Effector memory CD8-positive, alpha-beta T cell (primary cell): ENCODE measurements around the gene PTPN1.
"Not testable (repeated sequence)": the region's sequence is repeated elsewhere in the genome, so short reads cannot be mapped to it uniquely, and the experiment has no call there.

Source experiments
- ATAC-seq: fragments of 150-1000 bp; cut with Tn5 transposase; replicated peaks from 2 replicates; pipeline ENCODE4 v1.10.0; 2021; ENCODE audit warnings: mild to moderate bottlenecking, moderate library complexity
- DNase-seq, 3 experiments: peaks; one replicate each; pipeline ENCODE4 v3.0.0; 2021
- H3K27ac Mint-ChIP-seq, 2 donors: one replicate each; pipeline ENCODE4 v1.8.0; 2022; ENCODE audit warnings: mild to moderate bottlenecking in 2 of 2, mixed read lengths in 2 of 2, moderate library complexity in 2 of 2
- H3K27me3 Mint-ChIP-seq, 2 donors: one replicate each; pipeline ENCODE4 v1.8.0; 2022; ENCODE audit warnings: mixed read lengths in 2 of 2
- H3K36me3 Mint-ChIP-seq: one replicate; pipeline ENCODE4 v1.8.0; 2022; ENCODE audit warnings: mild to moderate bottlenecking, moderate library complexity, mixed read lengths; ENCODE audit not compliant: insufficient read depth
- H3K4me1 Mint-ChIP-seq, 2 donors: one replicate each; pipeline ENCODE4 v1.8.0; 2022; ENCODE audit warnings: low read depth in 2 of 2, mixed read lengths in 2 of 2
- H3K4me3 Mint-ChIP-seq, 2 donors: one replicate each; pipeline ENCODE4 v1.8.0; 2022; ENCODE audit warnings: mild to moderate bottlenecking in 2 of 2, mixed read lengths in 2 of 2, moderate library complexity in 2 of 2
- H3K9me3 Mint-ChIP-seq, 2 donors: one replicate each; pipeline ENCODE4 v1.8.0; 2022; ENCODE audit warnings: mixed read lengths in 2 of 2

The PTPN1 gene

GRCh38 chr20:50608750-50609104 lies 98.5 kb downstream of the PTPN1 start:
- DNase-seq (no peak), ATAC-seq (no peak)
- Mint-ChIP-seq H3K36me3 (no peaks in the 10 kb centered on the region), H3K27ac (no peak overlapping the region), H3K4me3 (no peak overlapping the region), H3K4me1 (no peaks in the 10 kb centered on the region), H3K9me3 (no peaks in the 10 kb centered on the region), H3K27me3 (peaks cover 20 to 41% of the 10 kb centered on the region in 2 donors)

GRCh38 chr20:50609438-50609989 lies 99.3 kb downstream of the PTPN1 start:
- DNase-seq: no peak
- H3K36me3 Mint-ChIP-seq: no peaks in the 10 kb centered on the region
- no peak overlapping the region for H3K27ac Mint-ChIP-seq

GRCh38 chr20:50610212-50610718 lies 100.1 kb downstream of the PTPN1 start:
- no peak for ATAC-seq
- Mint-ChIP-seq H3K27ac (peak overlapping the region in 1 of 2 donors; percentile 15), H3K4me3 (no peak overlapping the region), H3K27me3 (peaks cover 20 to 33% of the 10 kb centered on the region in 2 donors), H3K36me3 (no peaks in the 10 kb centered on the region), H3K4me1 (no peaks in the 10 kb centered on the region), H3K9me3 (no peaks in the 10 kb centered on the region)
- no peak for DNase-seq

More at GRCh38 chr20:50609438-50609989, 99.3 kb downstream of the PTPN1 start:
- H3K27me3 Mint-ChIP-seq: peaks cover 20 to 33% of the 10 kb centered on the region in 2 donors
- H3K4me3 Mint-ChIP-seq: no peak overlapping the region
- ATAC-seq: no peak
- no peaks in the 10 kb centered on the region for H3K4me1 Mint-ChIP-seq
- H3K9me3 Mint-ChIP-seq: no peaks in the 10 kb centered on the region

- Mint-ChIP-seq H3K36me3 (no peaks in the 10 kb centered on the region), H3K4me1 (no peaks in the 10 kb centered on the region), H3K9me3 (no peaks in the 10 kb centered on the region), H3K27ac (no peak overlapping the region), H3K27me3 (peaks cover 16 to 27% of the 10 kb centered on the region in 2 donors), H3K4me3 (no peak overlapping the region)
- ATAC-seq (no peak), DNase-seq (no peak)
Observed at GRCh38 chr20:50611128-50611810, 101.1 kb downstream of the PTPN1 start.

GRCh38 chr20:50613438-50614169 lies 103.4 kb downstream of the PTPN1 start:
- no peaks in the 10 kb centered on the region for H3K36me3 Mint-ChIP-seq
- H3K4me1 Mint-ChIP-seq: no peaks in the 10 kb centered on the region
- no peak overlapping the region for H3K27ac Mint-ChIP-seq
- peaks cover 0 to 7% of the 10 kb centered on the region in 2 donors for H3K27me3 Mint-ChIP-seq
- no peaks in the 10 kb centered on the region for H3K9me3 Mint-ChIP-seq
- ATAC-seq (no peak), DNase-seq (no peak)
- no peak overlapping the region for H3K4me3 Mint-ChIP-seq

- H3K36me3 Mint-ChIP-seq: no peaks in the 10 kb centered on the region
- H3K27me3 Mint-ChIP-seq: peaks cover 0 to 3% of the 10 kb centered on the region in 2 donors
- no peak overlapping the region for H3K4me3 Mint-ChIP-seq
- H3K4me1 Mint-ChIP-seq: no peaks in the 10 kb centered on the region
- no peaks in the 10 kb centered on the region for H3K9me3 Mint-ChIP-seq
- no peak overlapping the region for H3K27ac Mint-ChIP-seq
- ATAC-seq (no peak), DNase-seq (no peak)
Observed at GRCh38 chr20:50615407-50615806, 105.2 kb downstream of the PTPN1 start.

- ATAC-seq: no peak
- H3K27ac Mint-ChIP-seq: no peak overlapping the region
- H3K36me3 Mint-ChIP-seq: no peaks in the 10 kb centered on the region
- DNase-seq: no peak
- no peaks in the 10 kb centered on the region for H3K4me1 Mint-ChIP-seq
- no peak overlapping the region for H3K4me3 Mint-ChIP-seq
- H3K27me3 Mint-ChIP-seq: no peaks in the 10 kb centered on the region
- H3K9me3 Mint-ChIP-seq: peaks cover 0 to 5% of the 10 kb centered on the region in 2 donors
Observed at GRCh38 chr20:50617022-50617421, 106.8 kb downstream of the PTPN1 start.

- no peaks in the 10 kb centered on the region for H3K36me3 Mint-ChIP-seq
- H3K4me1 Mint-ChIP-seq: no peaks in the 10 kb centered on the region
- ATAC-seq (no peak), DNase-seq (no peak)
- no peak overlapping the region for H3K27ac Mint-ChIP-seq
- H3K27me3 Mint-ChIP-seq: peaks cover 0 to 7% of the 10 kb centered on the region in 2 donors
- no peak overlapping the region for H3K4me3 Mint-ChIP-seq
- H3K9me3 Mint-ChIP-seq: peaks cover 0 to 5% of the 10 kb centered on the region in 2 donors
Observed at GRCh38 chr20:50618537-50618936, 108.4 kb downstream of the PTPN1 start.

GRCh38 chr20:50620459-50620858 lies 110.3 kb downstream of the PTPN1 start:
- not testable (repeated sequence) for H3K36me3 Mint-ChIP-seq, ATAC-seq, H3K4me3 Mint-ChIP-seq

GRCh38 chr20:50621068-50621665 lies 111.0 kb downstream of the PTPN1 start:
- Mint-ChIP-seq H3K4me3 (no peak overlapping the region), H3K9me3 (peaks cover 0 to 5% of the 10 kb centered on the region in 2 donors), H3K4me1 (no peaks in the 10 kb centered on the region), H3K36me3 (no peaks in the 10 kb centered on the region), H3K27me3 (peaks cover 6 to 22% of the 10 kb centered on the region in 2 donors), H3K27ac (no peak overlapping the region)
- ATAC-seq (no peak), DNase-seq (no peak)

More at GRCh38 chr20:50620459-50620858, 110.3 kb downstream of the PTPN1 start:
- not testable (repeated sequence) for H3K9me3 Mint-ChIP-seq, DNase-seq, H3K4me1 Mint-ChIP-seq, H3K27ac Mint-ChIP-seq
- H3K27me3 Mint-ChIP-seq: peaks cover 3 to 15% of the 10 kb centered on the region in 2 donors

- Mint-ChIP-seq H3K4me1 (no peaks in the 10 kb centered on the region), H3K4me3 (no peak overlapping the region), H3K27me3 (peaks cover 6 to 38% of the 10 kb centered on the region in 2 donors), H3K27ac (no peak overlapping the region), H3K36me3 (no peaks in the 10 kb centered on the region), H3K9me3 (peaks cover 0 to 5% of the 10 kb centered on the region in 2 donors)
- ATAC-seq (no peak), DNase-seq (no peak)
Observed at GRCh38 chr20:50624351-50625016, 114.3 kb downstream of the PTPN1 start.

- H3K27me3 Mint-ChIP-seq: peaks cover 11 to 43% of the 10 kb centered on the region in 2 donors
- H3K4me1 Mint-ChIP-seq: no peaks in the 10 kb centered on the region
- H3K9me3 Mint-ChIP-seq: no peaks in the 10 kb centered on the region
- DNase-seq (no peak), ATAC-seq (no peak)
- no peak overlapping the region for H3K27ac Mint-ChIP-seq
- no peaks in the 10 kb centered on the region for H3K36me3 Mint-ChIP-seq
- no peak overlapping the region for H3K4me3 Mint-ChIP-seq
Observed at GRCh38 chr20:50625986-50626677, 115.9 kb downstream of the PTPN1 start.
